GM12872 (cell line): ENCODE data around the gene EYS.

Experiments used
- CTCF ChIP-seq: IDR thresholded peaks from 3 replicates; pipeline ENCODE4 v1.5.1; 2011; ENCODE audit warnings: low read depth, mild to moderate bottlenecking, low read length, moderate library complexity; ENCODE audit not compliant: insufficient read depth

EYS gene

GRCh38 chr6:64505312-64505711, 1201.7 kb downstream of the EYS start:
- TF ChIP-seq CTCF, result peak; percentile 79

- no peak for TF ChIP-seq CTCF
Observed at GRCh38 chr6:64504503-64504902, 1202.5 kb downstream of the EYS start.

DNA sequence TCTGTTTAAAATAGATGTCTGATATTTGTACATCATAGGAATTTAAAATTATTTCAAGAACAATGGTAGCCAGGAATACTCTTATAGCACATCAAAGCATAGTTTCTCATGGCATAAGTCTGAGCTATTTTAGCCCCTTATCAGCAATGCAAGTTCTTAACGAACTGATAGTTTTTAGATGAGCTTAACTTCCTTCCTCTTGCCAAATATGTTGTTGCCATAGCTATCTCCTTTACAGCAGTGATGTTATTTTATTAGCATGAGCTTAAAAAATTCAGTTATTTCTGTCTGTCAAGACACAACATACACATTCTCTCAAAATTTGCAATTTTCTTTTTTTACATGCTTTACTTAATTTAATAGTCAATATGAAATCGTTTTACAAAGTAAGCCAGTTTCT, 1204.2 kb downstream of the EYS start:
- no peak for TF ChIP-seq CTCF

GRCh38 chr6:64497634-64498033, 1209.4 kb downstream of the EYS start:
- no peak for TF ChIP-seq CTCF

- no peak for TF ChIP-seq CTCF
Observed at GRCh38 chr6:64489763-64490162, 1217.3 kb downstream of the EYS start.

DNA sequence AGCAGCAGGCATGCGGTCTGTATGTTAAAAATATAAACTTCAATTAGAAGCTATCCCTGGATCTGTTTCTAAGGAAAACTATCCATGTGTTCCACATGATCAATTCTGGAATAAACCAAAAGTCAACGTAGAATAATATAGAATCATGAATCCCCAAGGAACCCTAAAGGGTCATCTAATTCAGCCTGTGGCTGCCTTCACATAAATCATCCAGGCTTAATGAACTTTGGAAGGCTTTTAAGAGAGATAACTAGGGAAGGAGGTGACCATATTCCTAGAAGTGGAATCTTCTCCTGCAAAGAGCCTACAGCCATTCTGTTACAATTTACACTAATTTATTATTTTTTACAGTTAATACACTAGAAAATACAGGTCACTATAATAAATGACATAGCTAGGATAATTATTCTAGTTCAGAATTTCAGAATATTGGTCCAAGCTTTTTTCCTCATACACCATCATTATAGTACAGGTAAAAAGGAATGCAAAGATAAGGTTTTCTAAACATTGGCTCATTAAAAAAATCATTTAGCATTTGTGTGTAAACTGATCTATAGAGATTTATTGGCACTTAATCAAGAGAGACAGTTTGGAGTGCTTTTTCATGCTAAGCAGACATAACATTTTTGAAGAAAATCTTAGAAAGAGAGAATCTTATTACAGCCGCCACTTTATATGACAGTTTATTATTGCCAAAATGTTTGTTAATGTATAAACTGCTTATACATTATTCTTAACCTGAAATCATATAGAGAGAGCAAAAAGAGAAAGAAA, 1220.3 kb downstream of the EYS start:
- no peak for TF ChIP-seq CTCF

- TF ChIP-seq CTCF, result no peak
Observed at GRCh38 chr6:64483956-64484499, 1223.0 kb downstream of the EYS start.
